Loucy (cell line): ENCODE measurements around the gene TC2N.
"Not testable (repeated sequence)": the region's sequence is repeated elsewhere in the genome, so short reads cannot be mapped to it uniquely, and the experiment has no call there.

ENCODE experiments used
- H2AFZ ChIP-seq: fragments of 200-600 bp; sonication (generic); 2 replicates; pipeline ENCODE4 v1.6.0; 2016; ENCODE audit warnings: antibody characterized with exemption, mild to moderate bottlenecking, low read length, moderate library complexity
- H3F3A ChIP-seq: fragments of 200-600 bp; 2 replicates; pipeline ENCODE4 v1.6.0; 2016; ENCODE audit warnings: antibody characterized with exemption, low read depth, mild to moderate bottlenecking
- H3K27me3 ChIP-seq: fragments of 200-600 bp; sonication (generic); 2 replicates; pipeline ENCODE4 v1.6.1; 2014; ENCODE audit warnings: low read length, mild to moderate bottlenecking; ENCODE audit not compliant: insufficient read depth, poor library complexity, severe bottlenecking
- H3K36me3 ChIP-seq: fragments of 200-600 bp; sonication (generic); 2 replicates; pipeline ENCODE4 v1.6.1; 2016; ENCODE audit warnings: low read length; ENCODE audit not compliant: insufficient read depth
- H3K4me1 ChIP-seq: fragments of 200-600 bp; sonication (generic); 2 replicates; pipeline ENCODE4 v1.5.1; 2014; ENCODE audit warnings: low read length, mild to moderate bottlenecking; ENCODE audit not compliant: insufficient read depth, poor library complexity, severe bottlenecking
- H3K4me2 ChIP-seq: fragments of 200-600 bp; sonication (generic); 2 replicates; pipeline ENCODE4 v1.6.0; 2014; ENCODE audit warnings: antibody characterized with exemption, low read length, low read depth, mild to moderate bottlenecking; ENCODE audit not compliant: poor library complexity, severe bottlenecking
- H3K4me3 ChIP-seq: fragments of 200-600 bp; sonication (generic); 2 replicates; pipeline ENCODE4 v1.5.1; 2014; ENCODE audit warnings: low read length, mild to moderate bottlenecking, mixed read lengths; ENCODE audit not compliant: poor library complexity, severe bottlenecking
- H3K79me2 ChIP-seq: fragments of 200-600 bp; sonication (generic); 2 replicates; pipeline ENCODE4 v1.6.1; 2014; ENCODE audit warnings: low read length; ENCODE audit not compliant: insufficient read depth
- H3K9ac ChIP-seq: fragments of 200-600 bp; sonication (generic); 2 replicates; pipeline ENCODE4 v1.6.0; 2014; ENCODE audit warnings: mild to moderate bottlenecking, low read depth, low read length, moderate library complexity; ENCODE audit not compliant: poor library complexity, severe bottlenecking
- H3K9me2 ChIP-seq: fragments of 200-600 bp; sonication (generic); replicated peaks from 2 replicates; pipeline ENCODE4 v1.6.1; 2016; ENCODE audit warnings: low read depth, low read length, mixed read lengths
- H3K9me3 ChIP-seq: fragments of 200-600 bp; sonication (generic); 2 replicates; pipeline ENCODE4 v1.6.1; 2014; ENCODE audit warnings: mild to moderate bottlenecking, antibody characterized with exemption, low read length, low read depth; ENCODE audit not compliant: insufficient read depth
- H4K20me1 ChIP-seq: fragments of 200-600 bp; sonication (generic); 2 replicates; pipeline ENCODE4 v1.6.0; 2014; ENCODE audit warnings: antibody characterized with exemption, low read length, mild to moderate bottlenecking; ENCODE audit not compliant: insufficient read depth, poor library complexity, severe bottlenecking
- EZH2phosphoT487 ChIP-seq: fragments of 200-600 bp; IDR thresholded peaks from 2 replicates; pipeline ENCODE4 v1.6.1; 2018; ENCODE audit warnings: antibody characterized with exemption, mild to moderate bottlenecking, moderate library complexity, borderline replicate concordance
- TF ChIP-seq, protein P1 (sequence below): fragments of 200-600 bp; sonication (generic); conservative IDR thresholded peaks from 2 replicates; pipeline ENCODE4 v1.5.1; 2014; ENCODE audit warnings: mild to moderate bottlenecking, antibody characterized with exemption, low read length

Gene TC2N

DNA sequence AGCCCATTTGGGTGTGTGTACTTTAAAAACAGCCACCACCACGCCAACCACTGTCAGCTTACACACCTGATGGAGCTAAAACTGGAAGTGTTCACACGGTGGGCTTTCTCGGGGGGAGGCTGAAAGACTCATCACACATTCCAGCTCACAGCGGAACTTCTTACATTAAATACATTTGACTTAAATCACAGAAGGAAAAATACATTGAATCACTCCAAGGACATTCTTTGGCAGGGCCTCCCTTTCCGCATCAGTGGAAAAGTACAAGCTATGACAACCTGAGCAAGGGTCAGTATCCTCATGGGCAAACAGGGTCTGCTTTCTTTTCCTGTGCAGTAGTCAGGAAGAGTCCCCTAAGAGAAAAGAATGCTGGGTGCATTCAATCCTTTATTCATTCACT is 31.0 kb upstream of the TC2N start:
- H3K4me1 ChIP-seq, result no peaks in the 10 kb centered on the region
- H3F3A ChIP-seq, result no peaks in the 10 kb centered on the region
- no peaks in the 10 kb centered on the region for H3K27me3 ChIP-seq
- no peaks in the 10 kb centered on the region for H4K20me1 ChIP-seq
- H3K4me3 ChIP-seq, result no peak overlapping the region
- H2AFZ ChIP-seq, result no peak overlapping the region
- H3K4me2 ChIP-seq, result no peak overlapping the region
- H3K9ac ChIP-seq, result no peak overlapping the region
- H3K36me3 ChIP-seq, result no peaks in the 10 kb centered on the region
- no peaks in the 10 kb centered on the region for H3K9me3 ChIP-seq
- H3K9me2 ChIP-seq, result no peaks in the 10 kb centered on the region
- no peaks in the 10 kb centered on the region for H3K79me2 ChIP-seq
- TF ChIP-seq EZH2phosphoT487, result no peak
- TF ChIP-seq, protein P1, sequence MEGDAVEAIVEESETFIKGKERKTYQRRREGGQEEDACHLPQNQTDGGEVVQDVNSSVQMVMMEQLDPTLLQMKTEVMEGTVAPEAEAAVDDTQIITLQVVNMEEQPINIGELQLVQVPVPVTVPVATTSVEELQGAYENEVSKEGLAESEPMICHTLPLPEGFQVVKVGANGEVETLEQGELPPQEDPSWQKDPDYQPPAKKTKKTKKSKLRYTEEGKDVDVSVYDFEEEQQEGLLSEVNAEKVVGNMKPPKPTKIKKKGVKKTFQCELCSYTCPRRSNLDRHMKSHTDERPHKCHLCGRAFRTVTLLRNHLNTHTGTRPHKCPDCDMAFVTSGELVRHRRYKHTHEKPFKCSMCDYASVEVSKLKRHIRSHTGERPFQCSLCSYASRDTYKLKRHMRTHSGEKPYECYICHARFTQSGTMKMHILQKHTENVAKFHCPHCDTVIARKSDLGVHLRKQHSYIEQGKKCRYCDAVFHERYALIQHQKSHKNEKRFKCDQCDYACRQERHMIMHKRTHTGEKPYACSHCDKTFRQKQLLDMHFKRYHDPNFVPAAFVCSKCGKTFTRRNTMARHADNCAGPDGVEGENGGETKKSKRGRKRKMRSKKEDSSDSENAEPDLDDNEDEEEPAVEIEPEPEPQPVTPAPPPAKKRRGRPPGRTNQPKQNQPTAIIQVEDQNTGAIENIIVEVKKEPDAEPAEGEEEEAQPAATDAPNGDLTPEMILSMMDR, result no peak

DNA sequence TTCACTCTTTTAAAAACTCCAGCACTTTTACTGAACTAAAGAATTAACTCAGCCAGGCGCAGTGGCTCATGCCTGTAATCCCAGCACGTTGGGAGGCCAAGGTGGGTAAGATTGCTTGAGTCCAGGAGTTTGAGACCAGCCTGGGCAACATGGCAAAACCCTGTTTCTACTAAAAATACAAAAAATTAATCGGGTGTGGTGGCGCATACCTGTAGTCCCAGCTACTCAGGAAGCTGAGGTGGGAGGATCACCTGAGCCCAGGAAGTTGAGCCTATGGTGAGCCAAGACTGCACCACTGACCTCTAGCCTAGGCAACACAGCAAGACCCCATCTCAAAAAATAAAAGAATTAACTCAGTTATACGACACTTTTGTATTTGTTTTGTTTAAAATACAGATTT is 30.4 kb upstream of the TC2N start:
- not testable (repeated sequence) for H3K4me3 ChIP-seq, H4K20me1 ChIP-seq, H3K79me2 ChIP-seq, H3K36me3 ChIP-seq, H3K9me2 ChIP-seq, H3F3A ChIP-seq, H3K27me3 ChIP-seq, H3K9me3 ChIP-seq, H3K9ac ChIP-seq, H3K4me2 ChIP-seq, H2AFZ ChIP-seq, H3K4me1 ChIP-seq

DNA sequence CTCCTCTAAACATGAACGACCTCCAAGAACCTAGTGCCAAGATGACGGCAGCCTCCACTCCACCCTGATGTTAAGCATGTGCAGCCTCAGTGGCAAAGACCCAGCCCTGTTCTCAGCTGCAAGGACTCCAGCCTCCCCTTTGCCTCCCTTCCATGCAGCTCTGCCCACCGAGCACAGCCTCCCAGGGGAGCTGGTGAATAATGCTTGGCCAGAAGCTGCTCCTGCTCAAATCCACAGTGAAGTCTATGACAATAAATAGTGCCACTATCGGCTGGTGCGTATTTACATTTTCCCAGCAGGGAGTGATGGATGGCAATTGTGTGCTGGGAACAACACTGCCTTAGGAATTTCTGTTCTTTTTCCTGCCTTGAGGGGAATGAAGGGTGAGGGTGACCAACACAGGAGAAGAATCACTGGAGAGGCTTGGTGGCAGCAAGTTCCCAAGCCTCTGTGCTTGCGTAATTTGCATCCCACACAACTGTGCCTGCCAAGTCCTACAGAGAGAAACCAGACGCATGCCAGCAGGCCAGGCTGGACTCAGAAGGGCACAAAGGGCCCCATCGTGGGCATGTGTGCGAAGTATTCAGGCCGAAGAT is 29.9 kb upstream of the TC2N start:
- H4K20me1 ChIP-seq, result no peaks in the 10 kb centered on the region
- H3K9me3 ChIP-seq, result no peaks in the 10 kb centered on the region
- H3K4me3 ChIP-seq, result no peak overlapping the region
- no peak overlapping the region for H3K4me2 ChIP-seq
- TF ChIP-seq, protein P1, result no peak
- TF ChIP-seq EZH2phosphoT487, result no peak
- no peak overlapping the region for H3K9ac ChIP-seq
- H3K36me3 ChIP-seq, result no peaks in the 10 kb centered on the region
- H3K27me3 ChIP-seq, result no peaks in the 10 kb centered on the region
- H3K79me2 ChIP-seq, result no peaks in the 10 kb centered on the region
- H2AFZ ChIP-seq, result no peak overlapping the region
- no peaks in the 10 kb centered on the region for H3K4me1 ChIP-seq
- no peaks in the 10 kb centered on the region for H3F3A ChIP-seq
- H3K9me2 ChIP-seq, result no peaks in the 10 kb centered on the region

DNA sequence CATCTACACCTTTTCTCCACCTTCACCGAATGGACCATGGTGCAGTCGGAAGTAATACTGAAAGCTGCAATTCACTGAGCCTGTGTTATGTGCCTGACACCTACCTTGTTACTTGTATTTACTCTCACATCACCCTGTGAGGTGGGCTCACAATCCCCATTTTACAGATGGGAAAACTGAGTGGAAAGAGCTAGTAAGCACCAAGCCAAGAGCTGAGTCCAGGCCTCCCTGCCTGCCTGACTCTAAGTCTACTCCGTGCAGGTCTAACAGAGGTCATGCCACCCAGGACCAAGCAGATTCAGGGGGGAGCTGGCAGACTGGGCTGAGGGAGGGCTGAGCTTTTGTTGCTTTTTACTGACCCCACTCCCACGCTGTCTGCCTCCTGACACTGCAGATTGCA is 29.1 kb upstream of the TC2N start:
- no peak overlapping the region for H2AFZ ChIP-seq
- no peak for TF ChIP-seq EZH2phosphoT487
- TF ChIP-seq, protein P1, result no peak
- no peaks in the 10 kb centered on the region for H4K20me1 ChIP-seq
- no peaks in the 10 kb centered on the region for H3K27me3 ChIP-seq
- no peaks in the 10 kb centered on the region for H3K36me3 ChIP-seq
- H3K9ac ChIP-seq, result no peak overlapping the region
- H3K79me2 ChIP-seq, result no peaks in the 10 kb centered on the region
- no peaks in the 10 kb centered on the region for H3F3A ChIP-seq
- H3K4me3 ChIP-seq, result no peak overlapping the region
- H3K9me2 ChIP-seq, result no peaks in the 10 kb centered on the region
- H3K4me1 ChIP-seq, result peaks cover under 1% of the 10 kb centered on the region
- no peaks in the 10 kb centered on the region for H3K9me3 ChIP-seq
- H3K4me2 ChIP-seq, result no peak overlapping the region
